Memory B cell (primary cell): ENCODE results near the gene CD177.
"Not testable (repeated sequence)": the region's sequence is repeated elsewhere in the genome, so short reads cannot be mapped to it uniquely, and the experiment has no call there.

Experiments used
- ATAC-seq: fragments of 150-1000 bp; cut with Tn5 transposase; 2 replicates; pipeline ENCODE4 v1.10.0; 2021; ENCODE audit warnings: low read depth, mild to moderate bottlenecking, moderate library complexity
- DNase-seq, 2 donors: peaks; one replicate each; pipeline ENCODE4 v3.0.0; 2022; ENCODE audit warnings: low spot score in 2 of 2
- H3K27ac Mint-ChIP-seq: one replicate; pipeline ENCODE4 v1.8.0; 2022; ENCODE audit warnings: mild to moderate bottlenecking, moderate library complexity, mixed read lengths
- H3K27me3 Mint-ChIP-seq: one replicate; pipeline ENCODE4 v1.8.0; 2022; ENCODE audit warnings: mixed read lengths
- H3K36me3 Mint-ChIP-seq: one replicate; pipeline ENCODE4 v1.8.0; 2022; ENCODE audit warnings: mild to moderate bottlenecking, mixed read lengths
- H3K4me1 Mint-ChIP-seq: one replicate; pipeline ENCODE4 v1.8.0; 2022; ENCODE audit warnings: mixed read lengths
- H3K4me3 Mint-ChIP-seq: one replicate; pipeline ENCODE4 v1.8.0; 2022; ENCODE audit warnings: mild to moderate bottlenecking, moderate library complexity, mixed read lengths
- H3K9me3 Mint-ChIP-seq: one replicate; pipeline ENCODE4 v1.8.0; 2022; ENCODE audit warnings: mixed read lengths

The CD177 gene

DNA sequence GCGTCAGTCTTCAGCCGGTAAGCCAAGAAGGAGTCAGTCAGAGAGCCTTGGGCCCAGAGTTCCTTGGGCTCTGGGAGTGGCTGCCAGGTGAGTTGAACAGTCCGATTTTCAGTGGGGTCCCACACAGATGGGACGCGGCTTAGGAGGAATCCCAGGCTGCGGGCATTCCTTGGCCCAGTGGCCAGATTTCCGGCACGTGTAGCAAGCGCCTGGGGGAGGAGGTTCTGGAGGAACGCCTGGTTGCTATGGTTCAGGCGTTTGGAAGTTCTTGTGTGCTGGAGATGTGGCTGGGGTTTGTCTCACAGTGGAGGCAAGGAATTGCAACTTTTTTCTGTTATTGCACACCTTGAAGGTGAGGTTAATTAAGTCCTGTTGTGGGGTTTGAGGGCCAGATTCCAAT, 26.7 kb upstream of the CD177 start:
- not testable (repeated sequence) for H3K4me1 Mint-ChIP-seq, H3K27ac Mint-ChIP-seq, H3K36me3 Mint-ChIP-seq, DNase-seq, H3K4me3 Mint-ChIP-seq, ATAC-seq, H3K27me3 Mint-ChIP-seq, H3K9me3 Mint-ChIP-seq

DNA sequence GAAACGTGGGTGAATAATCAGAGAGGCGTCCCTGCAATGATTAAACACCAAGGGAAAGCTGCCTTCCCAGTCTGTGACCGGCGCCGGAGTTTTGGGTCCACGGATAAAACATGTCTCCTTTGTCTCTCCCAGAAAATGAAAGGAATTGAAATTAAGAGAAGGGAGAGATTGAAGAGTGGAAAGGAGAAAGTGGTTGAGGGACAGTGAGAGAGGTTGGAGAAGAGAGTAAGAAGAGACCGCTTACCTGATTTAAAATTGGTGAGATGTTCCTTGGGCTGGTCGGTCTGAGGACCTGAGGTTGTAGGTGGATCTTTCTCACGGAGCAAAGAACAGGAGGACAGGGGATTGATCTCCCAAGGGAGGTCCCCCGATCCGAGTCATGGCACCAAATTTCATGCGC, 24.9 kb upstream of the CD177 start:
- H3K27me3 Mint-ChIP-seq = peaks cover 13% of the 10 kb centered on the region
- H3K4me3 Mint-ChIP-seq, H3K4me1 Mint-ChIP-seq, H3K9me3 Mint-ChIP-seq, H3K27ac Mint-ChIP-seq, DNase-seq, H3K36me3 Mint-ChIP-seq, ATAC-seq: not testable (repeated sequence)

DNA sequence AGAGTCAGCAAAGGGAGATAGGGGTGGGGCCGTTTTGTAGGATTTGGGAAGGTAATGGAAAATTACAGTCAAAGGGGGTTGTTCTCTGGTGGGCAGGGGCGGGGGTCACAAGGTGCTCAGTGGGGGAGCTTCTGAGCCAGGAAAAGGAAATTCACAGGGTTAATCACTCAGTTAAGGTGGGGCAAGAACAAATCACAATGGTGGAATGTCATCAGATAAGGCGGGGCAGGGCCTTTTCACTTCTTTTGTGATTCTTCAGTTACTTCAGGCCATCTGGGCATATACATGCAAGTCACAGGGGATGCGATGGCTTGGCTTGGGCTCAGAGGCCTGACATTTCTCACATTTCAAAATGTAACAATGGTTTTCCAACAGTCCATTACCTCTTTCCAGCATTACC, 24.4 kb upstream of the CD177 start:
- not testable (repeated sequence) for H3K4me3 Mint-ChIP-seq, H3K27ac Mint-ChIP-seq, H3K4me1 Mint-ChIP-seq, H3K36me3 Mint-ChIP-seq, ATAC-seq, DNase-seq, H3K9me3 Mint-ChIP-seq
- H3K27me3 Mint-ChIP-seq = peaks cover 13% of the 10 kb centered on the region

DNA sequence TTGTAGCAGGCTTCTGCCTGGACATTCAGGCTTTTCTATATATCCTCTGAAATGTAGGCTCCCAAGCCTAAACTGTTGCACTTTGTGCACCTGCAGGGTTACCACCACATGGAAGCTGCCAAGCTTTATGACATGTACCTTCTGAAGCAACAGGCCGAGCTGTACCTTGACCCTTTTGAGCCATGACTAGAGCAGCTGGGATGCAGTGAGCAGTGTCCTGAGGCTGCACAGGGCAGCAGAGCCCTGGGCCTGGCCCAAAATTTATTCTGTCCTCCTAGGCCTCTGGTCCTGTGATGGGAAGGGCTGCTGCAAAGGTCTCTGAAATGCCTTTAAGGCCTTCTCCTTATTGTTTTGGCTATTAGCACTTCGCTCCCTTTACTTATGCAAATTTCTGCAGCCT, 23.5 kb upstream of the CD177 start:
- Mint-ChIP-seq H3K9me3 (peaks cover 8% of the 10 kb centered on the region), H3K4me3 (no peak overlapping the region), H3K36me3 (no peaks in the 10 kb centered on the region), H3K27ac (no peak overlapping the region), H3K27me3 (peaks cover 13% of the 10 kb centered on the region), H3K4me1 (no peaks in the 10 kb centered on the region)
- ATAC-seq (no peak), DNase-seq (no peak)

DNA sequence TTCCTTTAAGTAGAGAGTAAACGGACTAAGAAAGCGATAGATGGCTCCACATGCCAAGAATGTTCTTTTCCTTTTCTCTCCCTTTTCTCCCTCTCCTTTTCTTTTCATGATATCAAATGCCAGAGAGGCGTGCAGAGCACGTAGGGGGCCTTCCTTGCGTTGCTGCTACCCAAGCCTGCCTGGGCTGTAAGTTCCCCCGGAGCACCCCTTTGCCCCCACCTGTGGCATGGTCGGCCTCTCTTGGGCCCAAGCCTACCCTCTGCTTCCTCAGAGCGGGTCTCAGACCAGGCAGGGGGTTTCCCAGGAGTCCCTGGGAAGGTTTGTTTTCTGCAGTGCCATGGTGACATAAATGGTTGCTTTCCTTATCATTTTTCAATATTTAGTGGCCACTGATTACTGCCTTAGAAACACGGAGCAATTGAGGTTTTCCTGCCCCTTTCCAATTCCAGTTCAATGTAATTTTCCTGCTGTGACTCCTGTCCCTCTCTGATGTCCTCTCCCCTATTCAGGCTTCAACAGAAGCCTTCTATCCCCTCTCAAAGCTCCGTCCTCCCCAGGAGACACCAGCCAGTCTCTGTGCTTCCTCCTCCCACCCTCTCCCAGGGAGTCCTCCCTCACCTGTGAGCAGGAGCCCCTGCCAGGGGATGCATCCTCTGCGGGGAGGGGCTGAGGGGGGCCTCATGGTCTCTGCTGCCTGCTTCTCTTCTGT, 22.6 kb upstream of the CD177 start:
- no peaks in the 10 kb centered on the region for H3K4me1 Mint-ChIP-seq
- no peak for ATAC-seq
- no peak overlapping the region for H3K27ac Mint-ChIP-seq
- H3K9me3 Mint-ChIP-seq = peaks cover 8% of the 10 kb centered on the region
- H3K27me3 Mint-ChIP-seq = peaks cover 13% of the 10 kb centered on the region
- H3K4me3 Mint-ChIP-seq = no peak overlapping the region
- no peaks in the 10 kb centered on the region for H3K36me3 Mint-ChIP-seq
- DNase-seq = no peak

DNA sequence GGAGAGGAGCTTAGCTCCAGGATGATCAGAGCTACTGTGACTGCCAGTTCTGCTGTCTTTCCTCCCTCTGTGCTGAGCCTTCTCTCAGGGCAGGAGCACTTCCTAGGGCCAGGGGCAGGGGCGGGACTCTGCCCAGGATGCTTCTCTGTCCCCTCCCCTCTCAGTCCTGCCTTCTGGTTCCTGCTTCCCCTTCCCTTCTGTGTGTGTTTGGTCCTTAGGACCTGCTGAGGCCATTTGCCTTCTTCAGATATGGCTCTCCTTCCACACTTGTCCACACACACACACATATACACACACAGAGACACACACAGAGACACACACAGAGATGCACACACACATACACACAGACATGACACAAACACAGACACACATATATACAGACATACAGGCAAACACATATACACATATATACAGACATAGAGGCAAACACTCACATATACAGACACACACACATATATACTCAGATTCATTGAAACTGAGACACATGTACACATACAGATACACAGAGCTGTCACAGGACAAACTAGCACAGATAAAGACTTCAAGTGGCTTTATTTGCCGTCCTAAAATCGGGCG, 22.0 kb upstream of the CD177 start:
- H3K27me3 Mint-ChIP-seq = peaks cover 15% of the 10 kb centered on the region
- H3K36me3 Mint-ChIP-seq = no peaks in the 10 kb centered on the region
- DNase-seq = no peak
- no peaks in the 10 kb centered on the region for H3K4me1 Mint-ChIP-seq
- ATAC-seq = no peak
- peaks cover 8% of the 10 kb centered on the region for H3K9me3 Mint-ChIP-seq
- no peak overlapping the region for H3K27ac Mint-ChIP-seq
- H3K4me3 Mint-ChIP-seq = no peak overlapping the region

DNA sequence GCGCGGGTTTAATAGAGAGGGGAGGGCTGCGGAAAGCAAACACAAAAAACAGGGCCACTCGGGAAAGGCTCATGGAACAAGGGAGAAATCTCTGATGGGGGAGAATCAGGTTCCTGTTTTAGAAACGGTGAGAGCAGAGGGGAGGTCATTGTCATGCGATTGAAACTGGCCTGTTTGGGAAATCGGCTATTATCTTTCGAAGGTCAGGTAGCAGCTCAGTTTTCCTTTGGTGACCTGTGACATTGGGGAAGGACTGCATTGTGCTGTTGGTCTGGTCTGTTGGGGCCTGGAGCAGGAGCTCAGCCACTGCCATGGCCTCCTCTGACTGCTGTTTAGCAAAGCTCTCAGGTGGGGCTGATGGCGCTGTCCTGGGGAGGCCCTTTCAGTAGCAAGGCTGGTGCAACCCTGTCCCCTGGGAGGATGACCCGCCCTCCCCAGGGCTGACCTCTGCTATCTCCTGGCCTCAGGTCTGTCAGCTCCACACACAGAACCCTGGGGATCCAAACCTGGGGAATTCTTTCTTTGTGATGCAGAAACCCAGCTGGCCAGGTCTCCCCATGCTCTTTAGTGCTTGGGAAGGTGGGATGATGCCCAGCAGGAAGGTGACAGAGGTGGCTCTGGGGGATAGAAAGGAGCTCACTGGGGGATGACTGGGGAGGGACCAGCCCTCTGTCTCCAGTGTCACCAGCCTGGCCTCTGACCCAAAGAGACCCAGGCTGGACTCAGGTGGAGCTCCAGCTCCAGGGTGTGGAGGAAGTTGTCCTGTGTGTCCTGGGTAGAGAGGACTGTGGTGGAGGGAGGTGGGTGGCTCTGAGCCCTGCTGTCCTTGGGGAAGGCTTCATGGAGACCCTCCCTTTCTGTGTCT, 21.2 kb upstream of the CD177 start:
- peaks cover 6% of the 10 kb centered on the region for H3K9me3 Mint-ChIP-seq
- H3K27me3 Mint-ChIP-seq = peaks cover 13% of the 10 kb centered on the region
- DNase-seq (no peak), ATAC-seq (no peak)
- no peaks in the 10 kb centered on the region for H3K4me1 Mint-ChIP-seq
- no peak overlapping the region for H3K27ac Mint-ChIP-seq
- no peaks in the 10 kb centered on the region for H3K36me3 Mint-ChIP-seq
- no peak overlapping the region for H3K4me3 Mint-ChIP-seq

DNA sequence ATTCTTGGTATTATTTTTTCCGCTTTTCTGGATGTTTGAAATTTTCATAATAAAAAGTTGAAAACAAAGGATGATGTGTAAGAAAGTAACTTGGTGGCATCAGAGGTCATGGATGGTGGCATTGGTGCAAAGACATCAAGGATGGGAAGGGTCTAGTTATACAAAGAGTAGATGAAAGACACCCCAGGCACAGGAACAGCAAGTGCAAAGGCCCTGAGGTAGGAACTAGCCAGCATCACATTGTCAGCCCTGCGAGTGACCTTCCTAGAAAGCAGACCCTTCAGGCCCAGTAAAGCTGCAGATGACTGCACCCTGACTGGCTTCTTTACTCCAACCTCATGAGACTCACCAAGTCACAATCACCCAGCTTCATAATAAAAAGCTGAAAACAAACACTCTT, 17.0 kb upstream of the CD177 start:
- H3K4me3 Mint-ChIP-seq, H3K27ac Mint-ChIP-seq, ATAC-seq, H3K36me3 Mint-ChIP-seq, H3K9me3 Mint-ChIP-seq, DNase-seq, H3K4me1 Mint-ChIP-seq: not testable (repeated sequence)
- peaks cover 20% of the 10 kb centered on the region for H3K27me3 Mint-ChIP-seq

DNA sequence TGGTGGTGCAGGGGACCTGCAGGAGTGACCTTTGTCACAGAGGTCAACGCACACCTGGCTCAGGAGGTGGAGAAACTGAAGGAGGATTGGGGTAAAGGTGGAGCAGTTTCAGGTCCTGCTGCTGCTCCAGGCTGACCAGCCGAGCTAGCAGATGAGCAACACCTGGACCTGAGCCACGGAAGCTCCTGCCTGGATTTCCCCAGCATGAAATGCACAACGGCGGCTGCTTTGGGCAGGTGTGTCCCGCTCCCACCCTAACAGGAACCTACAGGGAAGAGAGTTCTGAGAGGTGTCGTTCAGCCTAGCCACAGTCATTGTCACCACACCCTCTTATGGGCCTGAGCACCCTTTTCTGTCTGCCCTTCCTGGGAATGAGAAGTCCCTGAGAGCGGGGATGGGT, 15.7 kb upstream of the CD177 start:
- DNase-seq (no peak), ATAC-seq (no peak)
- Mint-ChIP-seq H3K9me3 (peaks cover 9% of the 10 kb centered on the region), H3K27me3 (peaks cover 17% of the 10 kb centered on the region), H3K36me3 (peaks cover 3% of the 10 kb centered on the region), H3K4me1 (no peaks in the 10 kb centered on the region), H3K27ac (no peak overlapping the region), H3K4me3 (no peak overlapping the region)

DNA sequence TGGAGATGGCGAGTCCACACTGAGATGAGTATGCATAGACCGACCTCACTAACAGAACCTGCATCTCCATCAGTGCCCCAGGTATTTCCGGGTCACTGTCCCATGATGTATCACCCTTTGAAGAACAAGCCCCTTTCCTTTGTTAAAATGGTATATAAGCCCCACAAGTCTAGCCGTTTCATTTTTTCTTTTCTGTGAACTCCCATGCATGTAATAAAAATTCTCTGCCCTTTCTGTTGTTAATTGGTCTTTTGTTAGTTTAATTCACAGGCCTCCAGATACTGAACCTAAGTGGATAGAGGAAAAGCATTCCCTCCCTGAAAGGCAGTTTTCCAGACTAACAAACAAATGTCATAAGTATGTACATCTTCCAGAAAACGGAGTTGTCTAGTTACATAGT, 15.0 kb upstream of the CD177 start:
- Mint-ChIP-seq H3K36me3 (peaks cover 3% of the 10 kb centered on the region), H3K9me3 (peaks cover 10% of the 10 kb centered on the region), H3K4me1 (no peaks in the 10 kb centered on the region), H3K27me3 (peaks cover 17% of the 10 kb centered on the region), H3K27ac (no peak overlapping the region), H3K4me3 (no peak overlapping the region)
- ATAC-seq (no peak), DNase-seq (no peak)

DNA sequence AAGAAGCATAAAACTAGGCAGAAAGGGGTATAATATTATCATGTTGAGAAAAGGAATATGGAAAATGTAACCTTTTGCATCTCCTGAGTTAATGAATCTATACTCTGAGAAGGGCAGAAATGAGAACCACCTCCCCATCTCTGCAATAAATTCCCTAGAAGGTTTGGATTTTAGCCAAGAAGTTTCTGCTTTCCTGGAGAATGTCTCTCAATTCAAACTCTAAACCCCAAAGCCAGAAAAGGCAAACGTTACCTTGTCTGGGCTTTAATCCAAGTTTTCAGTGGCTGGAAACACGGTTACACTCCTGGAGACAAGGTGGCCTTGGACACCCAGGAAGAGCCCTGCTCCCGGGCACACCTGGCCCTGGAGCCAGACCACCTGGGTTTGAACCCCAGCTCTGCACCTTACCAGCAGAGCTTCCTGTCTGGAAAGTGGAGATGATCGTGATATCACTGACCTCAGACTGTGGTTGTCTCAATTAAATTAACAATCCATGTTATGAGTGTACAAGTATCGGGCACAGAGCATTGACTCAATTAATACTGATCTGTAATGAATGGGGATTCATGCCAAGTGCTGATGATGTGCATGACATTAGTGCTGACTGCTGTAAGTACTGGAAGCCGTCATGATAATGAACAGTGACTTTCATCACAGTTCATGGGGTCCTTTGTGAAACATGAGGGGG, 14.1 kb upstream of the CD177 start:
- not testable (repeated sequence) for H3K4me3 Mint-ChIP-seq, ATAC-seq, H3K27ac Mint-ChIP-seq, H3K36me3 Mint-ChIP-seq, H3K4me1 Mint-ChIP-seq, DNase-seq
- peaks cover 10% of the 10 kb centered on the region for H3K9me3 Mint-ChIP-seq
- peaks cover 17% of the 10 kb centered on the region for H3K27me3 Mint-ChIP-seq

DNA sequence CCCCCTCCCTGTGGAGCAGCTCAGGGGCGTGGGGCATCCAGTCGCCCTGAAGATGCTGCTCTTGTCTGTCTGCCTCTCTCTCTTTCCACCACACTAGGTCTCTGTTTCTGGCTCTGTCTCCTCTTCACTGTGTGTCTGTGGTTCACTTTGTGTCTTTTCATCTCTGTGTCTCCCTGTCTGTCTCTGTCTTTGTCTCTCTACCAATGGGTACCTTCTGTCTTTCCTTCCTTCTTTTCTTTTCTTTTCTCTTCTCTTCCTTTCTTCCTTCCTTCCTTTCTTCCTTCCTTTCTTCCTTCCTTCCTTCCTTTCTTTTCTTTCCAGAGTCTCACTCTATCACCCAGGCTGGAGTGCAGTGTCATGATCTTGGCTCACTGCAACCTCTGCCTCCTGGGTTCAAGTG, 13.4 kb upstream of the CD177 start:
- H3K4me1 Mint-ChIP-seq, H3K27ac Mint-ChIP-seq, ATAC-seq, H3K4me3 Mint-ChIP-seq, H3K36me3 Mint-ChIP-seq, DNase-seq: not testable (repeated sequence)
- peaks cover 17% of the 10 kb centered on the region for H3K27me3 Mint-ChIP-seq
- peaks cover 10% of the 10 kb centered on the region for H3K9me3 Mint-ChIP-seq

DNA sequence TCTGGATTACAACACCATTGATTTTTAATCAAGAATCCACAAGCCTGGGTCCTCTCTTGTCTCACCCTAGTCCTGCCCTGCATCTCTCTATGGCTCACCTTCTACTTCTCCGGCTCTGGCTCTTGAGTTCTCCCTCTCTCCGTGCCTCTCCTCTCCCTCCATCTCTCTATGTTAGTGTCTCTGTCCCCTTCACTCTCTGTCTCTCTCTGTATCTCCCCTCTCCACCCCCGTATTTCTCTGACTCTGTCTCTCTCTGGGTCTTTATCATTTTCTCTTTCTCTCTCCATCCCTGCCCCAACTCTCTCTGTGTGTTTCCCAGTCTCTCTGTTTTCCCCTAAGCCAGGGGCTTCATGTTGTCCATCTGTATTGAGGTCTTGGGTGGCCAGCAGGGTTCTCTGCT, 12.4 kb upstream of the CD177 start:
- peaks cover 17% of the 10 kb centered on the region for H3K27me3 Mint-ChIP-seq
- H3K4me3 Mint-ChIP-seq, DNase-seq, H3K27ac Mint-ChIP-seq, H3K4me1 Mint-ChIP-seq, ATAC-seq, H3K36me3 Mint-ChIP-seq: not testable (repeated sequence)
- H3K9me3 Mint-ChIP-seq = peaks cover 12% of the 10 kb centered on the region

DNA sequence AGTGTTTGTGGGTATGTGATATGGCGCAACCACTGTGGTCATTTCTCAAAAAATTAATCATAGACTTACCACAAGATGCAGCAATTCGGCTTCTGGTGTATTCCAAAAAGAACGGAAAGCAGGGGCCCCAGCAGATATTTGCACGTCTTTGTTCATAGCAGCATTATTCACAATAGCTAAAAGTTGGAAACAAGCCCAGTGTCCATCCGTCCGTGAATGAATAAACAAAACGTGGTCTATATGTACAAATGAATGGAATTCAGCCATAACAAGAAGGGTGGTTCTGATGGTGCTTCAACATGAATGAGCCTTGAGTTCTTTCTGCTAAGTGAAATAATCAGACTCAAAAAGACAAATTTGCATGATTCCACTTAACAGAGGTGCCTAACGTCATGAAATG, 11.4 kb upstream of the CD177 start:
- not testable (repeated sequence) for DNase-seq, H3K27ac Mint-ChIP-seq
- H3K9me3 Mint-ChIP-seq = peaks cover 12% of the 10 kb centered on the region

More for the DNA sequence above, 11.4 kb upstream of the CD177 start:
- not testable (repeated sequence) for H3K36me3 Mint-ChIP-seq, H3K4me1 Mint-ChIP-seq, H3K4me3 Mint-ChIP-seq, ATAC-seq
- H3K27me3 Mint-ChIP-seq = peaks cover 15% of the 10 kb centered on the region
